RKO (cell line): ENCODE results near the gene CWF19L2.

Experiments used
- DNase-seq: peaks from one replicate; pipeline ENCODE4 v3.0.0-alpha.2; 2016; ENCODE audit warnings: low spot score

CWF19L2 gene

DNA sequence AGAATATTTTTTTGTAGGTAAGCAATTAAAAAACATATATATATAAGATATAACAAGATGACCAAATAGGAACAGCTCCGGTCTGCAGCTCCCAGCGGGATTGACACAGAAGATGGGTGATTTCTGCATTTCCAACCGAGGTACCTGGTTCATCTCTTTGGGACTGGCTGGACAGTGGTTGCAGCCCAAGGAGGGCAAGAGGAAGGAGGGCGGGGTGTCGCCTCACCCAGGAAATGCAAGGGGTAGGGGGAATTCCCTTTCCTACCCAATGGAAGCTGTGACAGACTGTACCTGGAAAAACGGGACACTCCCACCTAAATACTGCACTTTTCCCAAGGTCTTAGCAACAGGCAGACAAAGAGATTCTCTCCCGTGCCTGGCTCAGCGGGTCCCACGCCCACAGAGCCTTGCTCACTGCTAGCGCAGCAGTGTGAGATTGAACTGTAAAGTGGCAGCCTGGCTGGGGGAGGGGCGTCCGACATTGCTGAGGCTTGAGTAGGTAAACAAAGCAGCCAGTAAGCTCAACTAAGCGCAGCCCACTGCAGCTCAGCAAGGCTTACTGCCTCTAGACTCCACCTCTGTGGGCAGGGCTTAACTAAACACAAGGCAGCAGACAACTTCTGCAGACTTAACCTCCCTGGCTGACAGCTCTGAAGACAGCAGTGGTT, 163.8 kb downstream of the CWF19L2 start:
- DNase-seq = no peak

DNA sequence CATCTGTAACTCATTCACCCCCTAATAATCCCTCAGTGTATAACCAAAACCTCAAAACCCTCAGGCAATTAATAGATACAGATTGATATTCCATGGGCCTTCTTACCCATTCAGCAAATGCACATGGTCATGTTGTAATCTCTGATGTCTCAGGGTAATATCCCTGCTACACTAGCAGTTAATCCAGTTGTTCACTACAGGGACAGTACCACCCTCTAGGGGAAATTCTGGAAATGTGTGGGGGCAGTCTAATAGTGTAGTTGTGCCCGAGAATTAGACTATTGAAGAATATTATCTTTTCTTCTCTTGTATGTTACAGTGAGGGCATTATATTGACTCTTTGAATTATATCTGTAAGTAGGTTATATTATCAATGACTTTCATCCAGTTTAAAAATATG, 175.4 kb downstream of the CWF19L2 start:
- no peak for DNase-seq
